Left ventricle myocardium superior (tissue), 1 donor: ENCODE data around the gene KRTAP2-3. TPM values are rescaled to one million over a fixed set of nuclear protein-coding genes. Genes with fewer than 3 reads are reported as not detected.

ENCODE experiments used
- ATAC-seq: fragments of 200-7000 bp; cut with Tn5 transposase; one replicate; pipeline ENCODE4 v1.9.1; 2020; ENCODE audit warnings: mild to moderate bottlenecking, moderate library complexity
- DNase-seq: peaks from one replicate; pipeline ENCODE4 v3.0.0-alpha.2; 2020
- intact Hi-C: fragments of 100-400 bp; cut with micrococcal nuclease; formaldehyde crosslinking; loops from one replicate; pipeline ENCODE4 v1.11.0; 2022
- total RNA-seq: library from RNA; stranded (reverse); fragmentation: NEBNext Ultra II Directional; extraction: Animal tissue kit (Norgen Biotek cat#: 25700); gene quantifications from one replicate; pipeline ENCODE4 v1.2.1, GENCODE V29; 2021
- donor health status: DM: no; HTN: yes; CAD: no; lungs with severe emphysema.

The KRTAP2-3 gene
- total RNA-seq, 1 donor from 2014 or later = not detected

GRCh38 chr17:41009301-41009760, 50.6 kb downstream of the KRTAP2-3 start:
- DNase-seq (no peak), ATAC-seq (no peak)
- intact Hi-C loops = loop anchor here (5.0 kb wide), 1 partner anchor 43 kb away; no protein-coding TSS in a partner anchor

Other genes with a start within 250 kb of the KRTAP2-3 start
- gene KRT10, start 237.5 kb downstream of the KRTAP2-3 start, total RNA-seq = 51.3 TPM
- gene KRT12, start 192.9 kb downstream of the KRTAP2-3 start, total RNA-seq = not detected
- gene KRT20, start 174.9 kb downstream of the KRTAP2-3 start, total RNA-seq = not detected
- not detected for gene KRT23, start 122.5 kb downstream of the KRTAP2-3 start, total RNA-seq
- not detected for gene KRT39, start 93.2 kb downstream of the KRTAP2-3 start, total RNA-seq
- gene KRT40, start 75.8 kb downstream of the KRTAP2-3 start, total RNA-seq = not detected
- not detected for gene KRTAP3-3, start 66.0 kb downstream of the KRTAP2-3 start, total RNA-seq
- gene KRTAP3-2, start 60.2 kb downstream of the KRTAP2-3 start, total RNA-seq = not detected
- gene KRTAP3-1, start 51.0 kb downstream of the KRTAP2-3 start, total RNA-seq = not detected
- not detected for gene KRTAP1-5, start 32.9 kb downstream of the KRTAP2-3 start, total RNA-seq
- not detected for gene KRTAP1-4, start 29.9 kb downstream of the KRTAP2-3 start, total RNA-seq
- not detected for gene KRTAP1-3, start 25.2 kb downstream of the KRTAP2-3 start, total RNA-seq
- not detected for gene KRTAP1-1, start 18.7 kb downstream of the KRTAP2-3 start, total RNA-seq
- gene KRTAP2-1, start 12.8 kb downstream of the KRTAP2-3 start, total RNA-seq = not detected
- gene KRTAP2-2, start 4.9 kb downstream of the KRTAP2-3 start, total RNA-seq = not detected
- gene KRTAP2-4, start 5.8 kb upstream of the KRTAP2-3 start, total RNA-seq = not detected
- not detected for gene KRTAP4-7, start 24.0 kb upstream of the KRTAP2-3 start, total RNA-seq
- gene KRTAP4-8, start 38.0 kb upstream of the KRTAP2-3 start, total RNA-seq = not detected
- not detected for gene KRTAP4-16, start 42.1 kb upstream of the KRTAP2-3 start, total RNA-seq
- gene KRTAP4-9, start 45.3 kb upstream of the KRTAP2-3 start, total RNA-seq = not detected
- not detected for gene KRTAP4-11, start 58.3 kb upstream of the KRTAP2-3 start, total RNA-seq
- not detected for gene KRTAP4-12, start 64.1 kb upstream of the KRTAP2-3 start, total RNA-seq
- not detected for gene KRTAP4-6, start 80.4 kb upstream of the KRTAP2-3 start, total RNA-seq
- not detected for gene KRTAP4-5, start 89.7 kb upstream of the KRTAP2-3 start, total RNA-seq
- gene KRTAP4-4, start 100.6 kb upstream of the KRTAP2-3 start, total RNA-seq = not detected
- gene KRTAP4-3, start 108.1 kb upstream of the KRTAP2-3 start, total RNA-seq = not detected
- not detected for gene KRTAP4-2, start 118.1 kb upstream of the KRTAP2-3 start, total RNA-seq
- gene KRTAP4-1, start 124.8 kb upstream of the KRTAP2-3 start, total RNA-seq = not detected
- not detected for gene KRTAP9-1, start 129.8 kb upstream of the KRTAP2-3 start, total RNA-seq
- gene KRTAP9-2, start 166.5 kb upstream of the KRTAP2-3 start, total RNA-seq = not detected
- not detected for gene KRTAP9-3, start 172.3 kb upstream of the KRTAP2-3 start, total RNA-seq
- gene KRTAP9-8, start 177.9 kb upstream of the KRTAP2-3 start, total RNA-seq = not detected
- gene KRTAP9-4, start 189.6 kb upstream of the KRTAP2-3 start, total RNA-seq = not detected
- not detected for gene KRTAP9-9, start 195.3 kb upstream of the KRTAP2-3 start, total RNA-seq
- gene KRTAP9-6, start 205.3 kb upstream of the KRTAP2-3 start, total RNA-seq = not detected
- gene KRTAP9-7, start 215.6 kb upstream of the KRTAP2-3 start, total RNA-seq = not detected
- not detected for gene KRTAP29-1, start 242.7 kb upstream of the KRTAP2-3 start, total RNA-seq
- not detected for gene KRTAP16-1, start 249.2 kb upstream of the KRTAP2-3 start, total RNA-seq